LHCN-M2 (cell line): Measurements from ENCODE around the gene KAT6B. TPM values are rescaled to one million over a fixed set of nuclear protein-coding genes. Genes with fewer than 3 reads are reported as not detected.
"Not testable (repeated sequence)": the region's sequence is repeated elsewhere in the genome, so short reads cannot be mapped to it uniquely, and the experiment has no call there.

Experiments used
- DNase-seq: peaks from one replicate; pipeline ENCODE4 v3.0.0-alpha.2; 2012; ENCODE audit warnings: low read depth
- total RNA-seq: library from RNA; depleted of rRNA; stranded (reverse); fragments of >200 nt; gene quantifications from 2 replicates; pipeline ENCODE4 v1.2.3, GENCODE V29; 2014

The KAT6B gene
- total RNA-seq, 1 experiment from 2014 or later = 11.3 TPM

GRCh38 chr10:74859546-74859945 is 33.1 kb downstream of the KAT6B start:
- DNase-seq = no peak

- DNase-seq = no peak
Observed at GRCh38 chr10:74862625-74863024, 36.2 kb downstream of the KAT6B start.

GRCh38 chr10:74863551-74863950 is 37.2 kb downstream of the KAT6B start:
- DNase-seq = no peak

GRCh38 chr10:74867351-74867750 is 41.0 kb downstream of the KAT6B start:
- DNase-seq = no peak

GRCh38 chr10:74868392-74868977 is 42.1 kb downstream of the KAT6B start:
- DNase-seq = no peak

- no peak for DNase-seq
Observed at GRCh38 chr10:74869635-74870034, 43.2 kb downstream of the KAT6B start.

- no peak for DNase-seq
Observed at GRCh38 chr10:74870191-74870590, 43.8 kb downstream of the KAT6B start.

GRCh38 chr10:74871595-74872382 is 45.4 kb downstream of the KAT6B start:
- no peak for DNase-seq

- no peak for DNase-seq
Observed at GRCh38 chr10:74873803-74874454, 47.5 kb downstream of the KAT6B start.

GRCh38 chr10:74874649-74875048 is 48.2 kb downstream of the KAT6B start:
- DNase-seq = no peak

- no peak for DNase-seq
Observed at GRCh38 chr10:74875068-74875467, 48.7 kb downstream of the KAT6B start.

GRCh38 chr10:74875966-74876365 is 49.6 kb downstream of the KAT6B start:
- DNase-seq = no peak

- DNase-seq = not testable (repeated sequence)
Observed at GRCh38 chr10:74877054-74877453, 50.7 kb downstream of the KAT6B start.

GRCh38 chr10:74877898-74878297 is 51.5 kb downstream of the KAT6B start:
- no peak for DNase-seq

- DNase-seq = peak; percentile 69
Observed at GRCh38 chr10:74880041-74880440, 53.6 kb downstream of the KAT6B start.

- DNase-seq = no peak
Observed at GRCh38 chr10:74881253-74881884, 55.0 kb downstream of the KAT6B start.

- DNase-seq = no peak
Observed at GRCh38 chr10:74882427-74882826, 56.0 kb downstream of the KAT6B start.

GRCh38 chr10:74882831-74883230 is 56.4 kb downstream of the KAT6B start:
- DNase-seq = peak; percentile 12

GRCh38 chr10:74883428-74883827 is 57.0 kb downstream of the KAT6B start:
- DNase-seq = no peak

GRCh38 chr10:74887614-74888284 is 61.3 kb downstream of the KAT6B start:
- DNase-seq = no peak

GRCh38 chr10:74888962-74889661 is 62.7 kb downstream of the KAT6B start:
- DNase-seq = peak; percentile 35
